Measurements from ENCODE around the gene LHFPL2. TPM values are rescaled to one million over a fixed set of nuclear protein-coding genes. Genes with fewer than 3 reads are reported as not detected.

Gene LHFPL2
- 27.2 TPM for total RNA-seq

GRCh38 chr5:78648359-78649210 is at the start of gene LHFPL2:
LHFPL2 (minus strand) TSS chr5:78648772; CDS start chr5:78510213, 138,559 bp downstream.

